ENCODE results near the gene APOL6. TPM values are rescaled to one million over a fixed set of nuclear protein-coding genes. Genes with fewer than 3 reads are reported as not detected.
"Not testable (repeated sequence)": the region's sequence is repeated elsewhere in the genome, so short reads cannot be mapped to it uniquely, and the experiment has no call there.

The APOL6 gene
- total RNA-seq, 4 donors from 2014 or later: 5.3 to 19.8 (median 13.0) TPM

- Histone ChIP-seq H3K4me1 (no peaks in the 10 kb centered on the region), H3K9me3 (no peaks in the 10 kb centered on the region), H3K27ac (peak overlapping the region; percentile 11 to 91), H3K36me3 (no peaks in the 10 kb centered on the region), H3K4me3 (no peak overlapping the region), H3K27me3 (no peaks in the 10 kb centered on the region)
- no peak for DNase-seq
- TF ChIP-seq POLR2A (IDR thresholded peaks at IDR 0.05): no peak
- intact Hi-C loops (cut with DNase I; ENCODE audit: low total_unique reads): no loop called here
Observed at GRCh38 chr22:35661464-35661863, 13.2 kb downstream of the APOL6 start.

- no peaks in the 10 kb centered on the region for H3K4me1 ChIP-seq
- DNase-seq: no peak
- no peaks in the 10 kb centered on the region for H3K36me3 ChIP-seq
- H3K27ac ChIP-seq: peak overlapping the region; percentile 83 to 91
- no peaks in the 10 kb centered on the region for H3K27me3 ChIP-seq
- H3K4me3 ChIP-seq: peak overlapping the region in 1 of 2 donors; percentile 21
- H3K9me3 ChIP-seq: no peaks in the 10 kb centered on the region
- intact Hi-C loops (cut with DNase I; ENCODE audit: low total_unique reads): no loop called here
- no peak for TF ChIP-seq POLR2A (IDR thresholded peaks at IDR 0.05)
Observed at GRCh38 chr22:35662914-35663313, 14.7 kb downstream of the APOL6 start.

GRCh38 chr22:35663371-35663770 lies 15.1 kb downstream of the APOL6 start:
- intact Hi-C loops (cut with DNase I; ENCODE audit: low total_unique reads): no loop called here
- no peak for DNase-seq
- Histone ChIP-seq H3K36me3 (no peaks in the 10 kb centered on the region), H3K9me3 (no peaks in the 10 kb centered on the region), H3K4me1 (no peaks in the 10 kb centered on the region), H3K27ac (peak overlapping the region; percentile 83 to 91), H3K4me3 (peak overlapping the region; percentile 13 to 21), H3K27me3 (no peaks in the 10 kb centered on the region)
- TF ChIP-seq CTCF (IDR thresholded peaks at IDR 0.05) (no peak), POLR2A (IDR thresholded peaks at IDR 0.05) (no peak)

GRCh38 chr22:35664955-35665587 lies 16.8 kb downstream of the APOL6 start:
- no peaks in the 10 kb centered on the region for H3K9me3 ChIP-seq
- no peaks in the 10 kb centered on the region for H3K4me1 ChIP-seq
- no peaks in the 10 kb centered on the region for H3K27me3 ChIP-seq
- intact Hi-C loops (cut with DNase I; ENCODE audit: low total_unique reads): no loop called here
- DNase-seq: no peak
- no peaks in the 10 kb centered on the region for H3K36me3 ChIP-seq
- TF ChIP-seq POLR2A (IDR thresholded peaks at IDR 0.05): no peak
- TF ChIP-seq CTCF (IDR thresholded peaks at IDR 0.05): no peak
- H3K4me3 ChIP-seq: no peak overlapping the region
- H3K27ac ChIP-seq: peak overlapping the region in 1 of 2 donors; percentile 4

- H3K4me3 ChIP-seq; H3K36me3 ChIP-seq; DNase-seq; intact Hi-C loops (cut with DNase I; ENCODE audit: low total_unique reads); H3K27ac ChIP-seq; H3K4me1 ChIP-seq; H3K9me3 ChIP-seq; H3K27me3 ChIP-seq: not testable (repeated sequence)
Observed at GRCh38 chr22:35666699-35667098, 18.5 kb downstream of the APOL6 start.

- Histone ChIP-seq H3K4me3 (no peak overlapping the region), H3K27me3 (no peaks in the 10 kb centered on the region), H3K9me3 (no peaks in the 10 kb centered on the region), H3K36me3 (no peaks in the 10 kb centered on the region), H3K27ac (no peak overlapping the region), H3K4me1 (no peaks in the 10 kb centered on the region)
- TF ChIP-seq CTCF (IDR thresholded peaks at IDR 0.05) (no peak), POLR2A (IDR thresholded peaks at IDR 0.05) (no peak)
- intact Hi-C loops (cut with DNase I; ENCODE audit: low total_unique reads): no loop called here
- DNase-seq: no peak
Observed at GRCh38 chr22:35674335-35674734, 26.1 kb downstream of the APOL6 start.

GRCh38 chr22:35676065-35676464 lies 27.8 kb downstream of the APOL6 start:
- H3K27me3 ChIP-seq; H3K9me3 ChIP-seq; H3K4me3 ChIP-seq; H3K4me1 ChIP-seq; H3K27ac ChIP-seq; H3K36me3 ChIP-seq; DNase-seq; intact Hi-C loops (cut with DNase I; ENCODE audit: low total_unique reads): not testable (repeated sequence)

Measured in uterus (tissue), 4 donors.